ENCODE data around the gene ASB7.

GRCh38 chr15:100580414-100580813 lies 22.0 kb upstream of the ASB7 start:
- TF ChIP-seq PRDM15 (CRISPR knock-in tag; IDR thresholded peaks at IDR 0.05) (no peak), MAX (CRISPR knock-in tag; IDR thresholded peaks at IDR 0.05) (no peak), CTCF (IDR thresholded peaks at IDR 0.05) (no peak), ZNF138 (CRISPR knock-in tag; conservative IDR thresholded peaks at IDR 0.05) (no peak), NR1H2 (CRISPR knock-in tag; IDR thresholded peaks at IDR 0.05) (no peak), FOXP4 (CRISPR knock-in tag; IDR thresholded peaks at IDR 0.05) (no peak), CREM (CRISPR knock-in tag; IDR thresholded peaks at IDR 0.05) (no peak), CREB1 (CRISPR knock-in tag; IDR thresholded peaks at IDR 0.05) (no peak), ZNF263 (CRISPR knock-in tag; IDR thresholded peaks at IDR 0.05; ENCODE audit: low read depth) (no peak)

All from WTC11 (cell line).